Measurements from ENCODE around the gene PCDHGA8. TPM values are rescaled to one million over a fixed set of nuclear protein-coding genes. Genes with fewer than 3 reads are reported as not detected.

Gene PCDHGA8
- total RNA-seq, 1 donor from 2014 or later, result 6.4 TPM

DNA sequence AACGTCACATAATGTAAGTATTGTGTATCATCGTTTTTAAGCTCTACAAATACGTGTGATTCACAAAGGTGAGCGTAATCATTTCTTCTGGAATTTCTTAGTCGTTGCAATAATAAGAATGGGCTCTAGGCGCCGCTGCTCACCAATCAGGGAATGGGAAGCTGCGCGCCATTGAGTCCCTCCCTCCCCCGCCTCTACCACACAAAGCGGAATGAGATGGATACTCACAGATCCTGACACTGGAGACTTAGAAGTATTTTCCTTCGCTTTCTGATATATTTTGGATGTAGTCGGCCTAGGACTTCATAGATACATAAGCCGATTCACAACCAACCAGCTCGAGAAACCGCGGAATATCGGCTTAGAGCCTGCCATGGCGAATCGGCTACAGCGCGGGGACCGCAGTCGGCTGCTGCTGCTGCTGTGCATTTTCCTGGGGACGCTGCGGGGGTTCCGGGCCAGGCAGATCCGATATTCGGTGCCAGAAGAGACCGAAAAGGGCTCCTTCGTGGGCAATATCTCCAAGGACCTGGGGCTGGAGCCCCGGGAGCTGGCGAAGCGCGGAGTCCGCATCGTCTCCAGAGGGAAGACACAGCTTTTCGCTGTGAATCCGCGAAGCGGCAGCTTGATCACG is 28.5 kb downstream of the PCDHGA8 start, which contains the start of gene PCDHGA11:
Gene PCDHGA11, plus strand, starts transcription at position 197 of the 634 bp plus-strand sequence. Its CDS starts 177 bp downstream, at position 374.
- Histone ChIP-seq H3K27ac (no peak within 1 kb of the TSS), H3K27me3 (no peaks in the 10 kb centered on the region), H3K36me3 (peaks cover 0 to 4% of the 10 kb centered on the region in 2 donors), H3K4me3 (peak within 1 kb of the TSS; percentile 3 to 17), H3K9me3 (peaks cover 88% of the 10 kb centered on the region), H3K4me1 (no peaks in the 10 kb centered on the region)
- TF ChIP-seq POLR2A (IDR thresholded peaks at IDR 0.05), result no peak
- TF ChIP-seq, protein P1, sequence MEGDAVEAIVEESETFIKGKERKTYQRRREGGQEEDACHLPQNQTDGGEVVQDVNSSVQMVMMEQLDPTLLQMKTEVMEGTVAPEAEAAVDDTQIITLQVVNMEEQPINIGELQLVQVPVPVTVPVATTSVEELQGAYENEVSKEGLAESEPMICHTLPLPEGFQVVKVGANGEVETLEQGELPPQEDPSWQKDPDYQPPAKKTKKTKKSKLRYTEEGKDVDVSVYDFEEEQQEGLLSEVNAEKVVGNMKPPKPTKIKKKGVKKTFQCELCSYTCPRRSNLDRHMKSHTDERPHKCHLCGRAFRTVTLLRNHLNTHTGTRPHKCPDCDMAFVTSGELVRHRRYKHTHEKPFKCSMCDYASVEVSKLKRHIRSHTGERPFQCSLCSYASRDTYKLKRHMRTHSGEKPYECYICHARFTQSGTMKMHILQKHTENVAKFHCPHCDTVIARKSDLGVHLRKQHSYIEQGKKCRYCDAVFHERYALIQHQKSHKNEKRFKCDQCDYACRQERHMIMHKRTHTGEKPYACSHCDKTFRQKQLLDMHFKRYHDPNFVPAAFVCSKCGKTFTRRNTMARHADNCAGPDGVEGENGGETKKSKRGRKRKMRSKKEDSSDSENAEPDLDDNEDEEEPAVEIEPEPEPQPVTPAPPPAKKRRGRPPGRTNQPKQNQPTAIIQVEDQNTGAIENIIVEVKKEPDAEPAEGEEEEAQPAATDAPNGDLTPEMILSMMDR (IDR thresholded peaks at IDR 0.05), result peak in 1 of 3 experiments; percentile 13
- intact Hi-C loops (cut with DNase I), result no loop called here
- DNase-seq (ENCODE audit: extremely low spot score in 2 of 2), result peak in 1 of 2 donors; percentile 34

DNA sequence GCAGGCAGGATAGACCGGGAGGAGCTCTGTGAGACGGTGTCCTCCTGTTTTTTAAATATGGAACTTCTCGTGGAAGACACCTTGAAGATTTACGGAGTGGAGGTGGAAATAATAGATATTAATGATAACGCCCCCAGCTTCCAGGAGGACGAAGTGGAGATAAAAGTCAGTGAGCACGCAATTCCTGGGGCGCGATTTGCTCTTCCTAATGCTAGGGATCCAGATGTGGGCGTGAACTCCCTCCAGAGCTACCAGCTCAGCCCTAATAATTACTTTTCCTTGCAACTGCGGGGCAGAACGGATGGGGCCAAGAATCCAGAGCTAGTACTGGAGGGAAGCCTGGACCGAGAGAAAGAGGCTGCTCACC is 29.0 kb downstream of the PCDHGA8 start:
- intact Hi-C loops (cut with DNase I), result no loop called here
- Histone ChIP-seq H3K4me1 (no peaks in the 10 kb centered on the region), H3K27me3 (no peaks in the 10 kb centered on the region), H3K4me3 (peak overlapping the region; percentile 3 to 8), H3K27ac (no peak overlapping the region), H3K9me3 (peaks cover 90% of the 10 kb centered on the region), H3K36me3 (peaks cover 0 to 4% of the 10 kb centered on the region in 2 donors)
- TF ChIP-seq, protein P1 (IDR thresholded peaks at IDR 0.05), result no peak
- no peak for TF ChIP-seq POLR2A (IDR thresholded peaks at IDR 0.05)
- TF ChIP-seq POLR2AphosphoS5 (IDR thresholded peaks at IDR 0.05; ENCODE audit: insufficient read depth in 1 of 2, low read depth in 1 of 2), result no peak
- DNase-seq (ENCODE audit: extremely low spot score in 2 of 2), result peak in 1 of 2 donors; percentile 29

DNA sequence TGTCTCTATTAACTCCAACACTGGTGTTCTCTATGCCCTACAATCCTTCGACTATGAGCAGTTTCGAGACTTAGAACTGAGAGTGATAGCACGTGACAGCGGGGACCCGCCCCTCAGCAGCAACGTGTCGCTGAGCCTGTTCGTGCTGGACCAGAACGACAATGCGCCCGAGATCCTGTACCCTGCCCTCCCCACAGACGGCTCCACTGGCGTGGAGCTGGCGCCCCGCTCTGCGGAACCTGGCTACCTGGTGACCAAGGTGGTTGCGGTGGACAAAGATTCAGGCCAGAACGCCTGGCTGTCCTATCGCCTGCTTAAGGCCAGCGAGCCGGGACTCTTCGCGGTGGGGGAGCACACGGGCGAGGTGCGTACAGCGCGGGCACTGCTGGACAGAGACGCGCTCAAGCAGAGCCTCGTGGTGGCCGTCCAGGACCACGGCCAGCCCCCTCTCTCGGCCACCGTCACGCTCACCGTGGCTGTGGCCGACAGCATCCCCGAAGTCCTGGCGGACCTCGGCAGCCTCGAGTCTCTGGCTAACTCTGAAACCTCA is 30.4 kb downstream of the PCDHGA8 start:
- TF ChIP-seq POLR2A (IDR thresholded peaks at IDR 0.05), result no peak
- no peak for TF ChIP-seq POLR2AphosphoS5 (IDR thresholded peaks at IDR 0.05; ENCODE audit: insufficient read depth in 1 of 2, low read depth in 1 of 2)
- TF ChIP-seq, protein P1 (IDR thresholded peaks at IDR 0.05), result no peak
- H3K9me3 ChIP-seq, result peaks cover 98% of the 10 kb centered on the region
- no peak overlapping the region for H3K27ac ChIP-seq
- no peak for DNase-seq (ENCODE audit: extremely low spot score in 2 of 2)
- no peaks in the 10 kb centered on the region for H3K4me1 ChIP-seq
- H3K27me3 ChIP-seq, result no peaks in the 10 kb centered on the region
- no peak overlapping the region for H3K4me3 ChIP-seq
- peaks cover 0 to 15% of the 10 kb centered on the region in 2 donors for H3K36me3 ChIP-seq
- intact Hi-C loops (cut with DNase I), result no loop called here

DNA sequence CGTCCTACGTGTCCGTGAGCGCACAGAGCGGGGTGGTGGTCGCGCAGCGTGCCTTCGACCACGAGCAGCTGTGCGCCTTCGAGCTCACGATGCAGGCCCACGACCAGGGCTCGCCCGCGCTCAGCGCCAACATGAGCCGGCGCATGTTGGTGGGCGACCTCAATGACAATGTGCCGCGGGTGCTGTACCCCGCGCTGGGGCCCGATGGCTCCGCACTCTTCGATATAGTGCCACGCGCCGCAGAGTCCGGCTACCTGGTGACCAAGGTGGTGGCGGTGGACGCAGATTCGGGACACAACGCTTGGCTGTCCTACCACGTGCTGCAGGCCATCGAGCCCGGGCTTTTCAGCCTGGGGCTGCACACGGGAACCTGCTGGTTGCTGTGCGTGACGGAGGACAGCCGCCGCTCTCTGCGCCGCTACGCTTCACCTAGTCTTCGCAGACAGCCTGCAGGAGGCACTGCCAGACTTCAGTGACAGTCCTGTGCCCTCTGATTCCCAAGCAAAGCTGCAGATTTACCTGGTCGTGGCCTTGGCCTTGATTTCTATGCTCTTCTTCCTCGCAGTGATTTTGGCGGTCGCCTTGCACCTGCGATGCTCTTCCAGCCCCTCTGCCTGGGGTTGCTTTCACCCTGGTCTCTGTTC is 35.5 kb downstream of the PCDHGA8 start:
- no peak overlapping the region for H3K27ac ChIP-seq
- H3K36me3 ChIP-seq, result peaks cover 0 to 16% of the 10 kb centered on the region in 2 donors
- peaks cover 92% of the 10 kb centered on the region for H3K9me3 ChIP-seq
- no peak overlapping the region for H3K4me3 ChIP-seq
- no peaks in the 10 kb centered on the region for H3K27me3 ChIP-seq
- intact Hi-C loops (cut with DNase I), result no loop called here
- H3K4me1 ChIP-seq, result no peaks in the 10 kb centered on the region
- TF ChIP-seq POLR2A (IDR thresholded peaks at IDR 0.05), result no peak
- TF ChIP-seq, protein P1 (IDR thresholded peaks at IDR 0.05), result no peak
- no peak for TF ChIP-seq POLR2AphosphoS5 (IDR thresholded peaks at IDR 0.05; ENCODE audit: insufficient read depth in 1 of 2, low read depth in 1 of 2)
- DNase-seq (ENCODE audit: extremely low spot score in 2 of 2), result no peak
